ENCODE measurements around the gene CD63. TPM values are rescaled to one million over a fixed set of nuclear protein-coding genes. Genes with fewer than 3 reads are reported as not detected.

CD63 gene
- total RNA-seq, 1 experiment from 2014 or later = 409 TPM

Other genes starting within 250 kb of the CD63 start
- not detected in 3 replicates for gene OR6C68, start 236.6 kb downstream of the CD63 start, total RNA-seq (2021)
- gene OR6C4, start 179.4 kb downstream of the CD63 start, total RNA-seq (2021) = not detected in 3 replicates
- not detected in 3 replicates for gene OR2AP1, start 156.5 kb downstream of the CD63 start, total RNA-seq (2021)
- not detected in 3 replicates for gene OR10P1, start 92.1 kb downstream of the CD63 start, total RNA-seq (2021)
- 77.8 to 96.2 TPM (median 80.4 TPM) in 3 replicates for gene ITGA7, start 21.1 kb downstream of the CD63 start, total RNA-seq (2021)
- gene BLOC1S1, start 13.0 kb downstream of the CD63 start, total RNA-seq (2021) = 81.9 to 97.1 TPM (median 95.1 TPM) in 3 replicates
- 3.0 to 5.8 TPM (median 3.5 TPM) in 3 replicates for gene RDH5, start 8.6 kb downstream of the CD63 start, total RNA-seq (2021)
- 16.9 to 20.7 TPM (median 19.6 TPM) in 3 replicates for gene GDF11, start 14.1 kb upstream of the CD63 start, total RNA-seq (2021)
- 98.3 to 102 TPM (median 100 TPM) in 3 replicates for gene SARNP, start 88.7 kb upstream of the CD63 start, total RNA-seq (2021)
- 32.9 to 37.9 TPM (median 34.8 TPM) in 3 replicates for gene ORMDL2, start 89.0 kb upstream of the CD63 start, total RNA-seq (2021)
- gene DNAJC14, start 100.6 kb upstream of the CD63 start, total RNA-seq (2021) = 32.1 to 34.5 TPM (median 34.1 TPM) in 3 replicates
- gene MMP19, start 113.9 kb upstream of the CD63 start, total RNA-seq (2021) = 0.98 to 1.6 TPM (median 1.0 TPM) in 3 replicates
- gene PYM1, start 198.9 kb upstream of the CD63 start, total RNA-seq (2021) = 55.5 to 61.7 TPM (median 57.3 TPM) in 3 replicates
- 19.8 to 25.5 TPM (median 23.6 TPM) in 3 replicates for gene DGKA, start 202.2 kb upstream of the CD63 start, total RNA-seq (2021)
- gene PMEL, start 237.0 kb upstream of the CD63 start, total RNA-seq (2021) = 72.2 to 86.5 TPM (median 79.3 TPM) in 3 replicates
- 37.6 to 44.1 TPM (median 43.1 TPM) in 3 replicates for gene CDK2, start 237.8 kb upstream of the CD63 start, total RNA-seq (2021)
- gene RAB5B, start 245.1 kb upstream of the CD63 start, total RNA-seq (2021) = 55.0 to 65.8 TPM (median 64.3 TPM) in 3 replicates

All from WTC11 (cell line).